HepG2 (cell line): ENCODE data around the gene FOXRED2. TPM values are rescaled to one million over a fixed set of nuclear protein-coding genes. Genes with fewer than 3 reads are reported as not detected.

ENCODE experiments used
- CCAR2 ChIP-seq: fragments of 200-400 bp; formaldehyde crosslinking; optimal IDR thresholded peaks from 2 replicates; pipeline ENCODE3; 2018; ENCODE audit warnings: low read depth, mild to moderate bottlenecking, low read length, moderate library complexity
- NFIB ChIP-seq: sonication (generic); formaldehyde crosslinking; IDR thresholded peaks from 2 replicates; pipeline ENCODE4 v1.9.0; 2021; ENCODE audit warnings: missing genetic modification reagents, mild to moderate bottlenecking, borderline replicate concordance
- PLRG1 ChIP-seq: fragments of 450-650 bp; conservative IDR thresholded peaks from 2 replicates; pipeline ENCODE4 v1.6.1; 2016
- RFXANK ChIP-seq: IDR thresholded peaks from 2 replicates; pipeline ENCODE4 v1.6.1; 2016
- SIN3A ChIP-seq: IDR thresholded peaks from 2 replicates; pipeline ENCODE4 v1.6.1; 2011; ENCODE audit warnings: low read depth, mild to moderate bottlenecking, control low read depth, low read length, borderline replicate concordance
- TBP ChIP-seq: sonication (generic); formaldehyde crosslinking; IDR thresholded peaks from 2 replicates; pipeline ENCODE4 v1.5.0; 2020; ENCODE audit warnings: missing genetic modification reagents
- THYN1 ChIP-seq: sonication (generic); formaldehyde crosslinking; IDR thresholded peaks from 2 replicates; pipeline ENCODE4 v1.8.1; 2023; ENCODE audit warnings: low read depth, mild to moderate bottlenecking, moderate library complexity, missing genetic modification reagents, borderline replicate concordance
- ZFP36L1 ChIP-seq: sonication (generic); formaldehyde crosslinking; IDR thresholded peaks from 2 replicates; pipeline ENCODE4 v1.8.0; 2022; ENCODE audit warnings: mild to moderate bottlenecking, missing genetic modification reagents, moderate library complexity
- ZFX ChIP-seq: sonication (generic); formaldehyde crosslinking; IDR thresholded peaks from 2 replicates; pipeline ENCODE4 v1.4.0; 2020; ENCODE audit warnings: mild to moderate bottlenecking, low read depth, missing genetic modification reagents, moderate library complexity
- ZNF510 ChIP-seq: sonication (generic); formaldehyde crosslinking; IDR thresholded peaks from 2 replicates; pipeline ENCODE4 v1.4.0; 2020; ENCODE audit warnings: low read depth, mild to moderate bottlenecking, missing genetic modification reagents
- ZNF563 ChIP-seq: sonication (generic); formaldehyde crosslinking; IDR thresholded peaks from 2 replicates; pipeline ENCODE4 v1.8.0; 2022; ENCODE audit warnings: mild to moderate bottlenecking, moderate library complexity, missing genetic modification reagents
- ZNF615 ChIP-seq: sonication (generic); formaldehyde crosslinking; IDR thresholded peaks from 2 replicates; pipeline ENCODE4 v1.5.0; 2020; ENCODE audit warnings: mild to moderate bottlenecking, missing genetic modification reagents, borderline replicate concordance
- polyA plus RNA-seq, 8 experiments: library from polyadenylated mRNA; depleted of rRNA in 3 of 8; stranded (reverse) in 7 of 8; unstranded in 1 of 8; fragments of >200 nt; fragmentation: Illumina TruSeq in 4 of 8; extraction: Trizol in 4 of 8; gene quantifications; 2 replicates each; pipeline versions ENCODE4 v1.2.1 to v1.2.3, GENCODE V29; 2011 to 2016; ENCODE audit warnings: low read depth in 4 of 8, missing spikeins in 1 of 8, mixed read lengths in 1 of 8; ENCODE audit not compliant: insufficient read depth in 1 of 8
- total RNA-seq, 5 experiments: library from RNA; depleted of rRNA; stranded (reverse); fragments of >200 nt; fragmentation: Illumina TruSeq; extraction: Trizol; gene quantifications; 2 replicates each; pipeline ENCODE4 v1.2.3, GENCODE V29; 2016; ENCODE audit warnings: low read depth in 1 of 5
- TF ChIP-seq, protein P1 (sequence below): IDR thresholded peaks from 2 replicates; pipeline ENCODE4 v1.6.1; 2016; ENCODE audit warnings: missing biosample characterization, missing genetic modification reagents, low read depth
- TF ChIP-seq, protein P2 (sequence below), 2 experiments: fragments of 450-650 bp in 1 of 2; sonication (generic) in 1 of 2; formaldehyde crosslinking; IDR thresholded peaks; 2 replicates each; pipeline versions ENCODE4 v1.5.0 to v1.8.0; 2020 to 2022; ENCODE audit warnings: mild to moderate bottlenecking in 1 of 2, missing genetic modification reagents in 1 of 2
- TF ChIP-seq, protein P3 (sequence below): sonication (generic); formaldehyde crosslinking; IDR thresholded peaks from 2 replicates; pipeline ENCODE4 v1.4.0; 2020; ENCODE audit warnings: mild to moderate bottlenecking, missing genetic modification reagents
- TF ChIP-seq, protein P4 (sequence below): IDR thresholded peaks from 2 replicates; pipeline ENCODE4 v1.6.1; 2016; ENCODE audit warnings: missing genetic modification reagents, missing compliant biosample characterization

FOXRED2 gene
- total and polyA plus RNA-seq, 2 of the 13 experiments (the other 11 are each of a cell fraction or from before 2014, with no cell fraction given): 9.3 to 28.1 TPM

DNA sequence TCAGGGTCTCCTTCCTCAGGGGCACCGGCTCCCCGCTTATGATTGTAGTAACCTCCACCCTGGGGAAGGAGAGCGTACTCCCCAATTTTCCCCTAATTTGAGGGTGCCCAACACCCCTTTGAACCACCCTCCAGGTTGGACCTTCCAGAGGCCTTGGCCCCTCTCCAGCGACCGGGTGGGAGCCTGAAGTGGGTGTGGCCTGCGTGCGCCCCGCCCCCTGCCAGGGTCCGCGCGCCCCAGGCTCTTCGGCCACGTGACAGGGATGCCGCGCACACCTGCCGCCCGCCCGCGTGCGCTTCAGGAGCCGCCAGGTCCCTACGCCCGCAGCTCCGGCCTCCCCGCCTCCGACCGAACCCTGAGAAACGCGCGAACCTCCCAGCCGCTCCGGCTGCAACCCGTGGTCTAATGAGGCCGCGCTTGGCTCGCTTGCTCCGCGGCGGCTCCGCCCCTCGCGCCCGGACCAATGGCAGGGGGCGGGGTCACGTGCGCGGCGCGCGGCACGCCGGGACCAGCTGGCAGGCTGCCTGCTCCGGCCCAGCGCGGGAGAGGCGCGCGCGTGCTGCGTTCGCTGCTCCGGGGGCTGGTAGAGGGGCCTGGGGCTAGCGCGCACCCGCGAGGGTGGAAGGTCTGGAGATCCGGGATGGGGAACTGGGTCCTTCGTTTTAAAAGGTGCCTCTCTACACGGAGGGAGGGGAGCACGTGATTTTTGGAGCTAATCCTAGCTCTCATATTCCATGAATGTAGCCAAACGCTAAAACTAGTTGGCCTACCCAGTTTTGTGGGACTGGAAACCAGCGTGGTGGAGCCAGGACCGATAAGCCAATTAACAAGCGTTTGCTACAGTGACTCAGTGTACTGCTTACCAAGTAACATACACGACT is at the start of gene FOXRED2 (continued):
- TF ChIP-seq, protein P1, sequence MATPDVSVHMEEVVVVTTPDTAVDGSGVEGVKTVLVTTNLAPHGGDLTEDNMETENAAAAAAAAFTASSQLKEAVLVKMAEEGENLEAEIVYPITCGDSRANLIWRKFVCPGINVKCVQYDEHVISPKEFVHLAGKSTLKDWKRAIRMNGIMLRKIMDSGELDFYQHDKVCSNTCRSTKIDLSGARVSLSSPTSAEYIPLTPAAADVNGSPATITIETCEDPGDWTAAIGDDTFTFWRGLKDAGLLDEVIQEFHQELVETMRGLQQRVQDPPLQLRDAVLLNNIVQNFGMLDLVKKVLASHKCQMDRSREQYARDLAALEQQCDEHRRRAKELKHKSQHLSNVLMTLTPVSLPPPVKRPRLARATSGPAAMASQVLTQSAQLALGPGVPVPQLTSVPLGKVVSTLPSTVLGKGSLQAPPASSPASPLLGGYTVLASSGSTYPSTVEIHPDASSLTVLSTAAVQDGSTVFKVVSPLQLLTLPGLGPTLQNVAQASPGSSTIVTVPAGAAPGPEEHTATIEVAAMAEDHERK (CRISPR knock-in tag): no peak
- TF ChIP-seq, protein P2, sequence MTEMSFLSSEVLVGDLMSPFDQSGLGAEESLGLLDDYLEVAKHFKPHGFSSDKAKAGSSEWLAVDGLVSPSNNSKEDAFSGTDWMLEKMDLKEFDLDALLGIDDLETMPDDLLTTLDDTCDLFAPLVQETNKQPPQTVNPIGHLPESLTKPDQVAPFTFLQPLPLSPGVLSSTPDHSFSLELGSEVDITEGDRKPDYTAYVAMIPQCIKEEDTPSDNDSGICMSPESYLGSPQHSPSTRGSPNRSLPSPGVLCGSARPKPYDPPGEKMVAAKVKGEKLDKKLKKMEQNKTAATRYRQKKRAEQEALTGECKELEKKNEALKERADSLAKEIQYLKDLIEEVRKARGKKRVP (CRISPR knock-in tag; IDR thresholded peaks at IDR 0.05): peak; percentile 61 to 77; a peak in 1 of 4 replicates
- TF ChIP-seq ZNF563 (CRISPR knock-in tag): peak; percentile 98
- peak; percentile 86; the same call in 1 of the 2 replicates for TF ChIP-seq ZNF615 (CRISPR knock-in tag)
- TF ChIP-seq THYN1 (CRISPR knock-in tag): peak; percentile 22; the same call in 1 of the 2 replicates
- TF ChIP-seq ZFX (CRISPR knock-in tag): peak; percentile 96
- TF ChIP-seq ZFP36L1: peak; percentile 69; the same call in 1 of the 2 replicates
- TF ChIP-seq TBP (CRISPR knock-in tag): no peak
- peak; percentile 46; the same call in 1 of the 2 replicates for TF ChIP-seq ZNF510 (CRISPR knock-in tag)
- no peak for TF ChIP-seq SIN3A
- 0 out of 2 replicates have a peak, but pooled peaks have one; percentile 56 for TF ChIP-seq NFIB (CRISPR knock-in tag)
- no peak for TF ChIP-seq RFXANK (CRISPR knock-in tag)
- TF ChIP-seq, protein P3, sequence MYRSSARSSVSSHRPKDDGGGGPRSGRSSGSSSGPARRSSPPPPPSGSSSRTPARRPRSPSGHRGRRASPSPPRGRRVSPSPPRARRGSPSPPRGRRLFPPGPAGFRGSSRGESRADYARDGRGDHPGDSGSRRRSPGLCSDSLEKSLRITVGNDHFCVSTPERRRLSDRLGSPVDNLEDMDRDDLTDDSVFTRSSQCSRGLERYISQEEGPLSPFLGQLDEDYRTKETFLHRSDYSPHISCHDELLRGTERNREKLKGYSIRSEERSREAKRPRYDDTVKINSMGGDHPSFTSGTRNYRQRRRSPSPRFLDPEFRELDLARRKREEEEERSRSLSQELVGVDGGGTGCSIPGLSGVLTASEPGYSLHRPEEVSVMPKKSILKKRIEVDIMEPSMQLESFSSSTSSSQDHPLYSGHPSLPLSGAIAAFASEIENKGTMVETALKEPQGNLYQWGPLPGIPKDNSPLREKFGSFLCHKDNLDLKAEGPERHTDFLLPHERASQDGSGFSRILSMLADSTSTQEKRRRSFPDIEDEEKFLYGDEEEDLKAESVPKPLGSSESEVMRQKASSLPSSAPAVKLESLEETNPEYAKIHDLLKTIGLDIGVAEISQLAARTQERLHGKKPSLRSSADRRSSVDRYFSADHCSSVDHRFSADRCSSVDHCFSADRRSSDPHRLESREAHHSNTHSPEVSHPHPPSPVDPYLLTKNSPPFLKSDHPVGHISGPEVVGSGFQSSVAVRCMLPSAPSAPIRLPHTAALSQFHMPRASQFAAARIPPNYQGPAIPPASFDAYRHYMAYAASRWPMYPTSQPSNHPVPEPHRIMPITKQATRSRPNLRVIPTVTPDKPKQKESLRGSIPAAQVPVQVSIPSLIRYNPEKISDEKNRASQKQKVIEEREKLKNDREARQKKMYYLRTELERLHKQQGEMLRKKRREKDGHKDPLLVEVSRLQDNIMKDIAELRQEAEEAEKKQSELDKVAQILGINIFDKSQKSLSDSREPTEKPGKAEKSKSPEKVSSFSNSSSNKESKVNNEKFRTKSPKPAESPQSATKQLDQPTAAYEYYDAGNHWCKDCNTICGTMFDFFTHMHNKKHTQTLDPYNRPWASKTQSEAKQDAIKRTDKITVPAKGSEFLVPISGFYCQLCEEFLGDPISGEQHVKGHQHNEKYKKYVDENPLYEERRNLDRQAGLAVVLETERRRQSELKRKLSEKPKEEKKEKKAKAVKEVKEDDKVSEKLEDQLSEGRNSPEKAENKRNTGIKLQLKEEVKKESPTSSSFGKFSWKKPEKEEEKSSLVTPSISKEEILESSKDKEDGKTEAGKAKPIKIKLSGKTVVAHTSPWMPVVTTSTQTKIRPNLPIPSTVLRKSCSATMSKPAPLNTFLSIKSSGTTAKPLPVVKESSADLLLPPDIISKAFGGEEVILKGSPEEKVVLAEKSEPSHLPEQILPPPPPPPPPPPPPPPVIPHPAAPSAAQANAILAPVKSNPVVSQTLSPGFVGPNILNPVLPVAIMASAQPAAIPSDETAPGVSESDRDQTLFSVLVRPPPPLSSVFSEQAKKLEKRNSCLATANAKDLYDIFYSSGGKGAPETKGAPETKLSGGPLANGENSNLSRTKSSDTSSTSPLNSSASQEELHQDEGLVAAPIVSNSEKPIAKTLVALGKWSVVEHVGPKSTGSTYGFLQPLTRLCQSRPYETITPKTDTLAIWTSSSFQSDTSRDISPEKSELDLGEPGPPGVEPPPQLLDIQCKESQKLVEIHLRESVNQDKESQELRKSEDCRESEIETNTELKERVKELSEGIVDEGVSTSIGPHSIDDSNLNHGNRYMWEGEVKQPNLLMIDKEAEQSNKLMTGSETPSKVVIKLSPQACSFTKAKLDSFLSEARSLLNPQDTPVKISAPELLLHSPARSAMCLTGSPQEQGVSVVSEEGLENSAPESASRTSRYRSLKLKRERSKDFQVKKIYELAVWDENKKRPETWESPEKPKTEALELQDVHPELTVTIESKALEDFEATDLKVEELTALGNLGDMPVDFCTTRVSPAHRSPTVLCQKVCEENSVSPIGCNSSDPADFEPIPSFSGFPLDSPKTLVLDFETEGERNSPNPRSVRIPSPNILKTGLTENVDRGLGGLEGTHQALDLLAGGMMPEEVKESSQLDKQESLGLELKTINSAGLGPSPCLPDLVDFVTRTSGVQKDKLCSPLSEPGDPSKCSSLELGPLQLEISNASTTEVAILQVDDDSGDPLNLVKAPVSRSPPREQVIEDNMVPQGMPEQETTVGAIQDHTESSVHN: 0 out of 2 replicates have a peak, but pooled peaks have one; percentile 27
- no peak for TF ChIP-seq CCAR2
- TF ChIP-seq, protein P4, sequence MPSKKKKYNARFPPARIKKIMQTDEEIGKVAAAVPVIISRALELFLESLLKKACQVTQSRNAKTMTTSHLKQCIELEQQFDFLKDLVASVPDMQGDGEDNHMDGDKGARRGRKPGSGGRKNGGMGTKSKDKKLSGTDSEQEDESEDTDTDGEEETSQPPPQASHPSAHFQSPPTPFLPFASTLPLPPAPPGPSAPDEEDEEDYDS (CRISPR knock-in tag): peak; percentile 63
- TF ChIP-seq PLRG1: no peak
